SU-DHL-6 (cell line): ENCODE data around the gene PLAC8.

ENCODE experiments used
- H2AFZ ChIP-seq: fragments of 200-600 bp; sonication (generic); 2 replicates; pipeline ENCODE4 v1.6.1; 2014; ENCODE audit warnings: low read depth, mild to moderate bottlenecking, moderate library complexity, mixed read lengths, antibody characterized with exemption, low read length; ENCODE audit not compliant: severe bottlenecking
- H3F3A ChIP-seq: fragments of 200-600 bp; shearing (Covaris generic); 2 replicates; pipeline ENCODE4 v1.6.0; 2016; ENCODE audit warnings: antibody characterized with exemption, mild to moderate bottlenecking; ENCODE audit not compliant: insufficient read depth
- H3K27ac ChIP-seq: fragments of 200-600 bp; sonication (generic); 2 replicates; pipeline ENCODE4 v1.5.1; 2016; ENCODE audit warnings: low read depth, mild to moderate bottlenecking, low read length, moderate library complexity, mixed read lengths
- H3K27me3 ChIP-seq: fragments of 200-600 bp; sonication (generic), shearing (Covaris generic); 2 replicates; pipeline ENCODE4 v1.6.0; 2014; ENCODE audit warnings: mild to moderate bottlenecking, low read length
- H3K36me3 ChIP-seq: fragments of 200-600 bp; sonication (generic); 2 replicates; pipeline ENCODE4 v1.6.1; 2014; ENCODE audit warnings: mild to moderate bottlenecking, low read length, mixed read lengths
- H3K4me2 ChIP-seq: fragments of 300-600, 200-600 bp; shearing (Covaris generic), sonication (generic); 2 replicates; pipeline ENCODE4 v1.6.0; 2014; ENCODE audit warnings: low read length, low read depth, mild to moderate bottlenecking; ENCODE audit not compliant: poor library complexity, severe bottlenecking
- H3K4me3 ChIP-seq: fragments of 200-600 bp; sonication (generic); 2 replicates; pipeline ENCODE4 v1.5.1; 2014; ENCODE audit warnings: antibody characterized with exemption, low read length, mild to moderate bottlenecking, mixed read lengths; ENCODE audit not compliant: insufficient read depth, poor library complexity, severe bottlenecking
- H3K79me2 ChIP-seq: fragments of 200-600 bp; sonication (generic); 2 replicates; pipeline ENCODE4 v1.6.1; 2014; ENCODE audit warnings: mild to moderate bottlenecking, low read length, moderate library complexity; ENCODE audit not compliant: insufficient read depth
- H3K9ac ChIP-seq: fragments of 200-600 bp; sonication (generic); 2 replicates; pipeline ENCODE4 v1.7.0; 2014; ENCODE audit warnings: mild to moderate bottlenecking, low read length
- H3K9me2 ChIP-seq: fragments of 200-600 bp; sonication (generic); replicated peaks from 2 replicates; pipeline ENCODE4 v1.6.1; 2014; ENCODE audit warnings: low read length; ENCODE audit not compliant: insufficient read depth
- H3K9me3 ChIP-seq: fragments of 200-600 bp; sonication (generic); 2 replicates; pipeline ENCODE4 v1.6.1; 2014; ENCODE audit warnings: low read length, mixed read lengths; ENCODE audit not compliant: insufficient read depth
- H4K20me1 ChIP-seq: fragments of 200-600 bp; sonication (generic); 2 replicates; pipeline ENCODE4 v1.6.1; 2014; ENCODE audit warnings: low read depth, mild to moderate bottlenecking, antibody characterized with exemption, low read length, moderate library complexity, mixed read lengths
- CTCF ChIP-seq: fragments of 200-600 bp; sonication (generic); IDR thresholded peaks from one replicate; pipeline ENCODE4 v1.5.1; 2017; ENCODE audit warnings: antibody characterized with exemption, mild to moderate bottlenecking, low read length, moderate library complexity; ENCODE audit not compliant: insufficient read depth, poor library complexity, severe bottlenecking
- EZH2phosphoT487 ChIP-seq: fragments of 200-600 bp; sonication (generic), shearing (Covaris generic); conservative IDR thresholded peaks from 2 replicates; pipeline ENCODE4 v1.6.1; 2018; ENCODE audit warnings: mild to moderate bottlenecking, antibody characterized with exemption, low read length, moderate library complexity, mixed read lengths

Gene PLAC8

DNA sequence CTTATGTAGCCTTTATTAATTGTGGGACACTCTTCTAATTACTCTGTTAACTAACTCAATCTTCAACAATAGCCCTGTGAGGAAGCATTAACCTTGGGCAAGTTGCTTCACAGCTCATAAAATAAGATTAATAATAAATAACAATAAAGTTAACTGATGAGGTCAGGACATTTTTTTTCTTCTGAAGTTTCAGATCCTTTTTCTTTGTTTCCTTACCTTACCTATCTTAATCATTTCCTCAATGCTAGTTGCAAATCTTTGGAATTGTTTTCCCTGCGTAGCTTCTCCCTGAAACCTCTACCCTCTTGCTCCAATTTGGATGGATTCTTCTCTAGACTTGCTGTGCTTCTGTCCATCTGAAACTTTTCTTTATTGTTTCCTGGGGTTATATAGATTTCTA is 17.5 kb upstream of the PLAC8 start:
- no peaks in the 10 kb centered on the region for H3K79me2 ChIP-seq
- H3K9ac ChIP-seq: no peak overlapping the region
- H3K36me3 ChIP-seq: no peaks in the 10 kb centered on the region
- no peaks in the 10 kb centered on the region for H3K9me2 ChIP-seq
- no peak overlapping the region for H3K27ac ChIP-seq
- no peak overlapping the region for H2AFZ ChIP-seq
- no peak overlapping the region for H3K4me2 ChIP-seq
- no peaks in the 10 kb centered on the region for H4K20me1 ChIP-seq
- TF ChIP-seq EZH2phosphoT487 (no peak), CTCF (no peak)
- H3K27me3 ChIP-seq: no peaks in the 10 kb centered on the region
- H3K9me3 ChIP-seq: no peaks in the 10 kb centered on the region
- no peak overlapping the region for H3K4me3 ChIP-seq
- no peaks in the 10 kb centered on the region for H3F3A ChIP-seq

- Histone ChIP-seq H3K4me2 (no peak overlapping the region), H3K9me2 (no peaks in the 10 kb centered on the region), H2AFZ (no peak overlapping the region), H3K27me3 (no peaks in the 10 kb centered on the region), H3K79me2 (no peaks in the 10 kb centered on the region), H4K20me1 (no peaks in the 10 kb centered on the region), H3F3A (no peaks in the 10 kb centered on the region), H3K4me3 (no peak overlapping the region), H3K36me3 (no peaks in the 10 kb centered on the region), H3K27ac (no peak overlapping the region), H3K9ac (no peak overlapping the region), H3K9me3 (no peaks in the 10 kb centered on the region)
- TF ChIP-seq CTCF: no peak
- TF ChIP-seq EZH2phosphoT487: no peak
These were observed 14.7 kb upstream of the PLAC8 start for GRCh38 chr4:83129264-83129663.

- H3K9me3 ChIP-seq: no peaks in the 10 kb centered on the region
- H2AFZ ChIP-seq: no peak overlapping the region
- H3K9me2 ChIP-seq: no peaks in the 10 kb centered on the region
- no peak overlapping the region for H3K9ac ChIP-seq
- no peaks in the 10 kb centered on the region for H3K27me3 ChIP-seq
- TF ChIP-seq CTCF: no peak
- TF ChIP-seq EZH2phosphoT487: no peak
- H3F3A ChIP-seq: no peaks in the 10 kb centered on the region
- H4K20me1 ChIP-seq: no peaks in the 10 kb centered on the region
- no peaks in the 10 kb centered on the region for H3K79me2 ChIP-seq
- H3K27ac ChIP-seq: no peak overlapping the region
- H3K4me3 ChIP-seq: no peak overlapping the region
- H3K4me2 ChIP-seq: no peak overlapping the region
- no peaks in the 10 kb centered on the region for H3K36me3 ChIP-seq
These were observed 13.9 kb upstream of the PLAC8 start for GRCh38 chr4:83128240-83128929.
